HG03354 (cell line): ENCODE results near the gene NUP210L.
"Not testable (repeated sequence)": the region's sequence is repeated elsewhere in the genome, so short reads cannot be mapped to it uniquely, and the experiment has no call there.

Experiments used
- ATAC-seq: cut with Tn5 transposase; IDR thresholded peaks from one replicate; pipeline ENCODE4 v1.9.1; 2021; ENCODE audit warnings: mild to moderate bottlenecking; ENCODE audit not compliant: unreplicated experiment, poor library complexity, severe bottlenecking

NUP210L gene

DNA sequence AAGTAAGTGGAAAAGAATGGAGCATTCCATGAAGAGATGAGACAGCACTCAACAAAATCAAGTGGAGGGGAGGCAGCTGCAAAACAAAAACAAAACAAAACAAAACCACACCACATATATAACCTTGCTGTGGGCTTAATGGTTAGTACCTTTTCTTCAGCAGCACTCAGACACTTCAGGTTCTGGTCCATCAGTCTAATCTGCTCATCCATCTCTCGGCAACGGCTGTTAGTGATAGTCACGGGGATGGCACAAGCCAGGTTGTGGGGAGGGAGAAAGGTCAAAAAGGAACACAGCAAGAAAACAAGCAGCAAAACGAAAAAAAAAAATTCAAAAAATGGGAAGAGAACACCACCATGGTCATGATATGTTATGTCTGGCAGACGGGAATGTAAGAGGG, 17.0 kb upstream of the NUP210L start:
- no peak for ATAC-seq

DNA sequence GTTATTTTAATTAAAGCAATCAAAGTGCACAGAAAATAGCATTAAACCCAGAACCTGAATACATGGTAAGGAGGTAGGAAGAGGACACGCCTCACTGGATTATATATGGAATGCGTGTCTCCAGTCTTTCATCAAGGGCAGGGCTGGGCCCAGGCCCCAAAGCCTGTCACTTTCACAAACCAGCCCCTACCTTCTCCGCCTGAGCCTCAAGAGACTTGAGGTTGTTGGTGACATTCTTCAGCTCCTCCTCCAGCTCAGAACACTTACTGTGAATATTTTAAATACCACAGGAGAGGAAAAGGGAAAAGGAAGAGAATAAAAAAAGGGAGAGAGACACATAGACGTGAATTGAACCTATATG, 16.3 kb upstream of the NUP210L start:
- no peak for ATAC-seq

DNA sequence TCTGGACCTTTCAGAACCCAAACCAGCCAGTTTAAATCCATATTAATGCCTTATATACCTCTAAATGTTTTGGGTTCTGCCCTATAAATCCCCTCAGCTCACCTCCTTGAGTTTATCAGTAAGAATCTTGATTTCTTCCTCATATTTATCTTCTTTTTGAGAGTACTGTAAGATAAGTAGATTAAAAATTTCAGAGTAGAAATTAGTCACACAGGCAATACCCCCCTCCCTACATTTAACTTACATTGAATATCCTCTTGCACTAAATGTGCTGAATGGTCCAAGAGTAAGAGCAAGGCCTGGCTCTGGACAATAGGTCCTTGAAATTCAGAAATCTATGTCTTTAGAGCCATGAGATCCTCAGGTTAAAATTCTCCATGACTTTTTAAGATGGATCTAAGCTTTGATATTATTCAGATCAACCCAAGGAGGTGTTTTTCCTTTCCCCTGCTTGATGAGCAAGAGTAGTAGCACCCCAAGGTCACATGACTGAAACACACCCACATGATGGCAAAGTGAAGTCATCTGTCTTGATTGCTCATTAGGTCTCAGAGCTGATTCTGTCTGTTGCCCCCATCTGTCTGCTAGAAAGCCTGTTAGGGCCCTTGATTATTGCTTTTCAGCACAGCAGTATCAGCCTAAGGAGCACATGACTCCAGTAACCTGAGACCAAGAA, 15.8 kb upstream of the NUP210L start:
- ATAC-seq: no peak

DNA sequence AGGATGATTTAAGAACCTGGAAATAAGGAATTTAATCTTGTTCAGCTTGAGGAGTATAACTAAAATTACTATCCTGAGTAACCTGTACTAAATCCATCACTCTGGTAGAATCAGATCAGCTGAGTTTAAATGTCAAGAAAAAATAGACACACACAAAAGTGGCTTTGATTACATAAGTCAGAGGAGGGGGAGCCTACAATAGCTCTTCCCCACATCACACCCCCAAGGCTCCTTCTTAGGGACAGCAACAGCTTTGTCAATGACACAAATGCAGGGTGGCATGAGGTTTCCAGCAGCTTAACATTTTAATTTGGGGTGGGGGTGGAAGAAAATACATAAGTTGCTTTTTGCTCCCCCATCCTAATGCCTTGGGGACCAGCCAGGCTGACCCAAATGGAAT, 12.6 kb upstream of the NUP210L start:
- ATAC-seq: no peak

DNA sequence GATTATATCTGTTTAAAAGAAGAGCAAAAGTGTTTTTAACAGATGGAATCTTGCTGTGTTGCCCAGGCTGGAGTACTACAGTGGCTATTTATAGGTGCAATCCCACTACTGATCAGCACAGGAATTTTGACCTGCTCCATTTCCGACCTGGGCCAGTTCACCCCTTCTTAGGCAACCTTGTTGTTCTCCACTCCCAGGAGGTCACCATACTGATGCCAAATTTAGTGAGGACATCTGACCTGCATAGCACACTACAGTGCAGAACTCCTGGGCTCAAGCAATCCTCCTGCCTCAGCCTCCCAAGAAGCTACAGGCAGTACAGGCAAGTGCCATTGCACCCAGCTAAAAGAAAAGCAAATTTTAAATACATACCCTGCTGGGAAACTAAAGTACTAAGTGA, 11.3 kb upstream of the NUP210L start:
- no peak for ATAC-seq

DNA sequence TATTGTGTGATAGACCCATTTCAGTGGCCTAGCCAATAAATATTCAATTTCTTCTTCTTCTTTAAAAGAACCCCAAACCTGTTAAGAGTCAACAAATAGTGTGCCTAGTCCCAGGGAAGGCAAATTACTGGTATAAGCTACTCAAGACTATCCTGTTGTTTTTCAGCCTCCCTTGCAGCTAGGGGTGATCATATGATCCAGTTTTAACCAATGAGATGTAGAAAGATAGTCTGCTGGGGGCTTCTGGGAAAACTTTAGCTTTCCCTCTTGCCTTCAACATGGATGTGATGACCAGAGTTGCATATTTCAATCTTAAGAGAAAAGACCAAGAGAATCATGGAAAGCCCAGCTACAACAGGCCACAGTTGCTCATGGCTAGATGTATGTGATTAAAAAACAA, 4.7 kb upstream of the NUP210L start:
- no peak for ATAC-seq

DNA sequence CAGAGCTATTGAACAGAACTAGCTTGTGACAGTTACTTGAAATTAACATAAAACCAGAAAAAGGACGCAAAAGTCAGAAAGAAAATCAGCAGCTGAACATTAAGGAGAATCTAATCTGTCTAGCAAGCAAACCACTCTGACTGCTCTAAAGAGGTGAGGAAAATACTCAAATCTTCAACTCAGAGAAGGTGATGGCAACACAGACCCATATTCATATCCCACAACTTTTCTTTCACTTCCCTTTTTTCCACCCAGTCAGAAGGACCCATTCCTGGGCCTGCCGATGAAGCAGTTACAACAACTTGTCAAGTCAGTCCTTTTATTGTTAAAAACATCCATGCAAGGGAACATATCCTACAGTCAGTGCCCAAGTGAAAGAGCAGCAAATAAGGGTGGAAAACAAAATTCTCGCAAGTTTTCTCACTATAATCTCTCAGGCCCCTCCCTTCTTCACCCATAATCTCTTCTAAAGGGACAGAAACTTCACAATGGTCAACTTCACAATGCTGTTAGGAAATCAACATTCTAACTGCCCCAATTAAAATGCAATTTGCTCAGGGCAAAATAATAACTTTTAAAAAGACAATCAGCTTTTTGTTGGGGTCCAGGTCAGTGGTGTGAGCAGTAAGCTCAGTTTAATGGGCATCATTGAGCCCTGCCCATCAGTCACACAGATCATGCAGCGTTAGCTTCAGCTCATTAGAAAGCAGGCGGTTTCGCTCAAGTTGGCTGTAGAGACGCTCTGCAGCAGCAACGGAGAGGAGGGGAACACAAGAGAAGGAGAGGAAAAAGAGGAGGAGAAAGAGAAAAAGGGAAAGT, 3.6 kb upstream of the NUP210L start:
- ATAC-seq: no peak

DNA sequence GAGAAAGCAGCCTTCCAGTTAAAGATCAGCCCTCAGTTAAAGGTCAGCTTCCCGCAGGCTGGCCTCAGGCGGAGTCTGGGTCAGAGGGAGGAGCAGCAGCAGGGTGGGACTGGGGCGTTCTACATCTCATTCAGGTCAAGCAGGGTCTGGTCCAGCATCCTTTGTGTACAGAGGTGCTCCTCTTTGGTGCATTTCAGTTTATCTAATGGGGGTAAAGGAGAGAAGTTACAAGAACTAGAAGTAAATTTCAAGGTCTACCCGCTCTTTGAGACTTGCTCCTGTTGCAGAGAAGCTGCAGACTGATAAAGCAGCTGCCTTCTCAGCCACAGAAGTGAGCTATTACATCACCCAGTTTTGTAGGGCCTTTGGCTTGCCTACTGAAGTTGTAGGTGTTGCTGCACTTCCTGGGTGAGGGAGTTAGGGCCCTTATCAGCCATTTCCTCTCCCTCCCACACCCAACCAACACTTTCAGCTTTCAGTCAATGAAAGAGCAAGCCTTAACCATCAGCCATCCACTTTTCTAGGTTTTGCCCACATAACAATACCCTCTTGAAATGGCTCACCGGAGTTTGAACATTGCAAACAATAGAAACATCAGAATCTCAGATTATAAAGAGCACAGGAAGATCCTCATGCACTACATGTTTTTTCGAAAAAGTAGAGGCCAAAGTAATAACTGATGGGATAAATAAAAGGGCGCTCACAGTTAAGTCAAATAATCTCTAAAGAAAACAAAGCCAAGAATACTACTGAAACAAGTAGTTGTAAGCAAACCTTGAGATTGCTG, 2.8 kb upstream of the NUP210L start:
- ATAC-seq: no peak

DNA sequence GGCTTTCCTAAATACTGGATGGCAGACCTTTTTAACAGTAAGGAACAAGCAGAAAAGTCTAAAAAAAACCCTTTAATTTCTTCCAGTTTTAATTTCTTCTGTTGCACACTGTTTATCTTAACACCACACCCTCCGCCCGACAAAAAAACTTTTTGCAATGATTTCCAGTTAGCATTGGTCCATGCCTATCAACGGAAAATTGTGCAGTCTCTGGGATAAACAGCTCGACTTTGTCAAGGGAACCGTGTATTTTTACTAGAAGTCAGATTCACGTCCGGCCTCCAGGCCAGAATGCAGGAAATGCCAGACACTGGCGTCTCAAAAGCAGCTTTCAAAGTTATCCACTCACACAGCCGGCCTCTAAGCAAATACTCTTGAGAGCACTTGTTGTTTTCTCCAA, 378 bp upstream of the NUP210L start:
- ATAC-seq: no peak

DNA sequence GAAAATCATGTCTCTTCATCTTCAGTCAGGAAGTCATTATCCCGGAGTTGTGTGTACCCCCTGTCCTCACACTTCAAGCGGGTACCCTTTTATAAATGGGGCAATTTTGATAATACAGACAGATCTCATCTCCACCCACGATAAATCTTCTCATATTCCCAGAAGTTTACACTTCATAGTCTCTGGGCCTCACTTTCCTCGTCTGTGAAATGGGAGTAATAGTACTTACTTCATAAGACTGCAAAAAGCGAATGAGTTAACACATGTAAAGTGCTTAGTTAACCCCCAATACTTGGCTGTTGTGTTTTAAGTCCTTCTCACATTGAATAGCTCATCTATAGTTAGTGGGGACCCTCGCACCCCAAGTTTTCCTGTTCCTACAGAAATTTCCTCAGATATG, 820 bp downstream of the NUP210L start:
- ATAC-seq: no peak

DNA sequence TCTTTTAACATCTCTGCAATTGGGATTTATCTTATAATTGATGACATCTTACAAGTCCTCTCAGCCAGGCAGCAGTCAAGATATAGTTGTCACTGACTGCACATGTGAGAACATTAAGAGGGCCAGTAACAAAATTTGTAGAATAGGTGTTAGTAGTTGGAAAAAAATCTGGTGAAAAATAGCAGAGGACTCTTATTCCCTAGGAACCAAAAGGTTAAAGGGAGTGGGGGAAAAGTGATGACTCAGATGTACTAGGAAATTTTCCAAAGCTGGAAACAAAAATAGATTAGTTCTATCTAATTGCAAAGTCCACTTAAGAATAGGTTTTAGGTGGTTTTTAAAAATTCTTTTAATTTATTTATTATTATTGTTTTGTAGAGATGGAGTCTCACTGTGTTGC, 3.6 kb downstream of the NUP210L start:
- no peak for ATAC-seq

DNA sequence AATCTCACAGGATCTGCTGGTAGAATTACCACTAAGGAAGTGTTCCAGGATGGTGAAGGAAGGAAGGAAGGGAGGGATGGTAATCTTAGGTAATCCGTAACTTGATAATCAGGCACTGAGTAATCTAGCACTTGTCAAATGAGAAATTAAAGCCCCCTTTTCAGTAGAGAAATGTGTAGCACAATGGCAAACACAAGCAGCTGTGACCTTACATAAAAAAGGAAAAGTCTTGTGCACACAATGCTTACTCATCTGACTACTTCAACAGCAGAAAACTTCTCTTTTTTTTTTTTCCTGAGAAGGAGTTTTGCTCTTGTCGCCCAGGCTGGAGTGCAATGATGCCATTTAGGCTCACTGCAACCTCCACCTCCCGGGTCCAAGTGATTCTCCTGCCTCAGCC, 6.1 kb downstream of the NUP210L start:
- ATAC-seq: no peak

DNA sequence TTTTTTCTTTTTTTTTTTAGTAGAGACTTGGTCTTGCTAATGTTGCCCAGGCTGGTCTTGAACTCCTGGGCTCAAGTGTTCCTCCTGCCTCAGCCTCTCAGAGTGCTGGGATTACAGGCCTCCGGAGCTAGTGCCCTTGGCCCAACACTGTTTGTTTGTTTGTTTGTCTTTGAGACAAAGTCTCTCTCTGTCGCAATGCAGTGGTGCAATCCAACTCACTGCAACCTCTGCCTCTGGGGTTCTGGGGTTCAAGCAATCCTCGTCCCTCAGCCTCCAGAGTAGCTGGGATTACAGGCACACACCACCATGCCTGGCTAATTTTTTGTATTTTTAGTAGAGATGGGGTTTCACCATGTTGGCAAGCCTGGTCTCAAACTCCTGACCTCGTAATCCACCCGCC, 7.4 kb downstream of the NUP210L start:
- ATAC-seq: not testable (repeated sequence)

DNA sequence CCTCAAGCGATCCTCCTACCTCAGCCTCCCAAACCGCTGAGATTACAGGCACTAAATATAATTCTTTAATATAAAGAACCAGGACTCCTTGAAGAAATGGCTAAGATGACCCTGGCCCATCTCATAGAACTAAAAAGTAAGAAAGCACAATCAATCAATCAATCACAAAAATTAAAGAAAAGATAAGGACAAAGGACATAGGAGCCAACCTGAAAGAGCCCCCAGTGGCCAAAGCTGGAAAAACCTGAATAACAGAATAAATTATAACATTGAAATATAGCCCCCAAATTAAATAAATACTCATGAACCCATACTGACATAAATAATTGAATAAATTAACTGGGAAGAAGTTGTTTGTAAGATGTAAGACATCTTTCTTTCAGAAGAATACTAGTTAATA, 8.9 kb downstream of the NUP210L start:
- ATAC-seq: no peak

DNA sequence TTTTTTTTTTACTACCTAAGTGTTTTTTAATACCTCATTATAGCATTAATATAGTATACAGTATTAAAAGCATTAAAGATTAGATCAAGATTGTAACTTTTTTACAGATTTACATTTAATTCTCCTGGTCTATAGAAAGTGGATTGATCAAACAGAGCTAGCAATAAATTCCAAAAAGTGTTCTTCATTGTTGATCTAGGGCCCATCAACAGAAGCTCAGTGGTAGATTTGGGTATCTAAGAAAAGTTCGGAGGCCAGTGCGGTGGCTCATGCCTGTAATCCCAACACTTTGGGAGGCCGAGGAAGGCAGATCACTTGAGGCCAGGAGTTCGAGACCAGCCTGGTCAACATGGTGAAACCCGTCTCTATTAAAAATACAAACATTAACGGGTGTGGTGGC, 12.5 kb downstream of the NUP210L start:
- ATAC-seq: no peak

DNA sequence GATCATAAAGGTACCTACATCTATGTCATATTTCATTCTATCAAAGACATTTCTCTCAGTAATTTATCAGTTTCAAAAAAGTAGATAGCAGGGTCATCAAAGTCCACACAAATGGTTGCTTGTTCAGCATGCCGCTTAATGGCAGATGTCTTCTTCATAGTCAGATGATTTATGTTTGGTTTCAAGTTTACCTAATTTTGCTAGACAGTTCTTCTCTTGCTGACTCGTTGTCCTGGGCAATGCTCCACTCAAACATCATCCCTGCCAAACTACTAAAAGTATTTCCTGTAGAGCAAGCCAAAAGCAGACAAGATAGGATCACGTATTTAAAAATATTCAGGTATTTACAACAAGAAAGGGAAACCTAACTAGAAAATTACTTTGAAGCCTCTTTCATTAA, 13.6 kb downstream of the NUP210L start:
- ATAC-seq: no peak

DNA sequence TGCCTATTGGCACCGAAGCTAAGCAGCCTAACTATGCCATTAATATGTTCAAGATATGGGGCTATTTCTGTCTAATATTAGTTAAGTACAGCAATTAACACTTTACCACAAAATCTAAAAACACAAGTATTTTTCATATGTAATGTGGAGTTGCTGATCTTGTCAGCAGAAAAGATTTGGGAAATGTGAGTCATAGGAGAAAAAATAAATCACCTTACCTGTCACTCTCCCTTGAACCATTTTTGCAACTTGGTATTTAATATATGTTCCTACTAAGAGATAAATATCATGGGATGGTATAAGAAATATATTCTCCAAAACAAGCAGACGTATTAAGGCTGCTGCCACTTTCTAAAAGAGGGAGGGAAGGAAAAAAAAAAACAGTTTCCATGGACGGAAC, 17.0 kb downstream of the NUP210L start:
- no peak for ATAC-seq

DNA sequence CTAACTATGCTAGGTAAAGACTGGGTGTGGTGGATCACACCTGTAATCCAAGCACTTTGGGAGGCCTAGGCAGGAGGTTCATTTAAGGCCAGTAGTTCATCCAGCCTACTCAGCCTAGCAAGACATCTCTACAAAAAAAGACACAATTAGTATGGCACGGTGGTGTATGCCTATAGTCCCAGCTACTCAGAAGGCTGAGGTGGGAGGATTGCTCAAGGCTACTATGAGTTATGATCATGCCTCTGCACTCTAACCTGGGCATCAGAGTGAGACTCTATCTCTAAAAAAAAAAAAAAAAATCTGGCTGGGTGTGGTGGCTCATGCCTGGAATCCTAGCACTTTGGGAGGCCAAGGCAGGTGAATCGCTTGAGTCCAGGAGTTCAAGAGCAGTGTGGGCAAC, 21.6 kb downstream of the NUP210L start:
- no peak for ATAC-seq

DNA sequence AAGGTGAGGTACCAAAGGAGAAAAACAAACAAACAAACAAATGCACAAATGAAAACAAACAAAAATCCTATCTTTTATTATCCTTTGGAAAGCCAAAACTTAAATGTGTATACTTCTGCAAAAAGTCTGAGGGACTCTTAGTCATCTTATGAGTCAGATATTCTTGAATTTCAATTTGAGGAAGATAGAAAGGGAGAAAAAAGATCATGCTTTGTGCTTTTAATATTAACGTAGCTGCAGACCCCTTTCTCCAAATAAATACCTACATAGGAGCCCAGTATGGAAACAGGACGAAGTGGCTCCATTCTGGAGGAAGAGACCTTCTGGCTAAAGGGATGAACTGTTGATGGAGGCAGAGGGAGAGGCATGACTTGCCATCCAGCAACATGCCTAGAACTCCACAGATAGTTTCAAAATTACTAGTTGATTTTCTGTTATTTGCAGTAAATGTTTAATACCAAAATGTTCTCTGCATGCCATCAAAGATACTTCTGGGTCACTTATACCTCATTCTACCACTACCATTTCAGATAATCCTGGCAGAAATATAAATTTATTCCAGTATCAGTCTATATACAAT, 25.4 kb downstream of the NUP210L start:
- ATAC-seq: no peak

DNA sequence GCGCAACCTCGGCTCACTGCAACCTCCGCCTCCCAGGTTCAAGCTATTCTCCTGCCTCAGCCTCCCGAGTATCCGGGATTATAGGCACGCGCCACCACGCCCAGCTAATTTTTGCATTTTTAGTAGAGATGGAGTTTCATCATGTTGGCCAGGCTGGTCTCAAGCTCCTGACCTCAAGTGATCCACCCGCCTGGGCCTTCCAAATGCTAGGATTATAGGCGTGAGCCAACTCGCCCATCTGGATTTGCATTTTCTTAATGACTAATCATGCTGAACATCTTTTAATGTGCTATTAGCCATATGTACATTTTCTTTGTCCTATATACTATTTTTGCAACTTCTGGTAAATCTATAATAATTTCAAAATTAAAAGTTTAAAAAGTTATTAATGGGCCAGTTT, 31.7 kb downstream of the NUP210L start:
- not testable (repeated sequence) for ATAC-seq

DNA sequence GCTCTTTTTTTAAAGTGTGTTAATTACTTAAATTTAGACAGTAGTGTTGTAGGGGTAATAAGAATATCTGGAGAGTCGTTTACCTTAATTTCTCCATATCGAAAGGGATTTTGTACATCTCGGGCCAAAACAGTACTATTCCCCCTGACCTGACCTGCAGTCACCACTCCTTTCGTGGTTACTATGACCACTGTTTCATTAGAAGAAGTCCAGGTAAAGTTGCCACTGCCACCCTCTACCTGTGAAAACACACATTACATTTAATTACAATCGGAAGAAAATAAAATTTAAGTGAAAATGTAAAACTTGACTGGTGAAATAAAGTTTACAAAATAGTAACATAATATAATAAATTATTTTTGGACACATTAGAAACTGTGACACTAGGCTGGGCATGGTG, 37.2 kb downstream of the NUP210L start:
- ATAC-seq: no peak
